ENCODE measurements around the gene CNTRL. TPM values are rescaled to one million over a fixed set of nuclear protein-coding genes. Genes with fewer than 3 reads are reported as not detected.

The CNTRL gene
- total RNA-seq, 2 experiments from 2014 or later: 62.8 to 69.8 TPM

DNA sequence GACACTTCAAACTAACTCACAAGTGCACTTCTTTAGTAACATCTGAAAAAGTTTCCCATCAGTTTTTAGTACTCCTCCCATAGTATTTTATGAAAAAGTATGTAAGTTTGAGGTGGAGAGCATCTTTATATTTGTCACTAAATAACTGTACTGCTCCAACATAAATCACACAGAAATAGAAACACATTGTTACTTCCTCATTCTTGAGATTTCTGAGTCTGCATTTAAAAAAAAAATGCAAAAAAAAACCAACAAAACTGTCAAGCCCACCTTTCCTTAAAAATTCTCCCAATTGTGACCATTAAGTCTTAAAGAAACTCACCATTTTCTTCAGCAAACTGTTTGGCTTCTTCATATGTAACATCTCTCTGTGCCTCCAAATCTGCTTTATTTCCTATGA, 108.2 kb downstream of the CNTRL start:
- H3K4me1 Mint-ChIP-seq (ENCODE audit: low read depth): peaks cover 54% of the 10 kb centered on the region
- H3K36me3 Mint-ChIP-seq (ENCODE audit: low read depth): peaks cover 56% of the 10 kb centered on the region
- no peaks in the 10 kb centered on the region for H3K9me3 Mint-ChIP-seq
- TF ChIP-seq, protein P1, sequence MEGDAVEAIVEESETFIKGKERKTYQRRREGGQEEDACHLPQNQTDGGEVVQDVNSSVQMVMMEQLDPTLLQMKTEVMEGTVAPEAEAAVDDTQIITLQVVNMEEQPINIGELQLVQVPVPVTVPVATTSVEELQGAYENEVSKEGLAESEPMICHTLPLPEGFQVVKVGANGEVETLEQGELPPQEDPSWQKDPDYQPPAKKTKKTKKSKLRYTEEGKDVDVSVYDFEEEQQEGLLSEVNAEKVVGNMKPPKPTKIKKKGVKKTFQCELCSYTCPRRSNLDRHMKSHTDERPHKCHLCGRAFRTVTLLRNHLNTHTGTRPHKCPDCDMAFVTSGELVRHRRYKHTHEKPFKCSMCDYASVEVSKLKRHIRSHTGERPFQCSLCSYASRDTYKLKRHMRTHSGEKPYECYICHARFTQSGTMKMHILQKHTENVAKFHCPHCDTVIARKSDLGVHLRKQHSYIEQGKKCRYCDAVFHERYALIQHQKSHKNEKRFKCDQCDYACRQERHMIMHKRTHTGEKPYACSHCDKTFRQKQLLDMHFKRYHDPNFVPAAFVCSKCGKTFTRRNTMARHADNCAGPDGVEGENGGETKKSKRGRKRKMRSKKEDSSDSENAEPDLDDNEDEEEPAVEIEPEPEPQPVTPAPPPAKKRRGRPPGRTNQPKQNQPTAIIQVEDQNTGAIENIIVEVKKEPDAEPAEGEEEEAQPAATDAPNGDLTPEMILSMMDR (IDR thresholded peaks at IDR 0.05): no peak
- H3K27me3 Mint-ChIP-seq: no peaks in the 10 kb centered on the region
- intact Hi-C loops (cut with micrococcal nuclease): no loop called here
- ChIA-PET POLR2A (interaction anchor here (1.5 kb wide), 1 partner anchor 10 kb away, joined by 3 read pairs; no protein-coding TSS in a partner anchor), CTCF (interaction anchor here (1.7 kb wide), 1 partner anchor 11 kb away, joined by 7 read pairs; no protein-coding TSS in a partner anchor)
- DNase-seq: no peak
- no peak overlapping the region for H3K4me3 Mint-ChIP-seq
- peak overlapping the region; percentile 80 for H3K27ac Mint-ChIP-seq
- no peak for ATAC-seq

DNA sequence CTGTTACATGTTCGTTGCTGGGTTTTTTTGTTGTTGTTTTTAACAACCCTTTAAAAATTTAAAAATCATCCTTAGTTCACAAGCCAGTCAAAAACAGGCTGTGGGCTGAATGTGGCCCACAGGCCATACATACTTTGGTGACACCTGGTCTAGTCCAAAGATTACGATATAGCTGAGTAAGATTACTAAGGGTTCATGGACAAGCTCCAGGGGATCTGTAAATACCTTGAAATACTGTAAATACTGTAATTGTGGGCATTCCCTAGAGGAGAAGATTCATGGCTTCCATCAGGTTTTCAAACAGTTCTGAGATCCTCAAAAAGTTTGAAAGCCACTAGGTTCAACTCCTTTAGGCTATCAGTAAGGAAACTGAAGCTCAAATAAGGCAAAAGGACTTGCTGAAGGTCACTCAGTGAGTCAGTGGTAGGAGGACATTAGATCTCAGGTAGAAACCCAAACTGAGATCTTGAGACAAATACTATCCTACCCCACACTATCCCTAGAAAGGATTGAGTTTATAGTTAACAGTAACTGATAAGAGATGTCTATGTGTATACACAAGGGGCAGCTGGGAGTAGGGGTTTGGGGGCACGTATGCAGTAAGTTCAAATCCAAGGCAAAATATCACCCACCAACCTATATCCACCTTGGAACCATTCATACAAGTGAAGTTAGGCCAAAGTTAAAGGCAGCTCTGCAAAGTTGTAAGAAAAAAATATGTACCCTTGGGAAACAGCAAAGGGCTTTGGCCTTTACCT, 109.1 kb downstream of the CNTRL start:
- Mint-ChIP-seq H3K4me3 (no peak overlapping the region), H3K4me1 (ENCODE audit: low read depth) (peaks cover 58% of the 10 kb centered on the region), H3K36me3 (ENCODE audit: low read depth) (peaks cover 54% of the 10 kb centered on the region), H3K27ac (peak overlapping the region; percentile 80), H3K9me3 (no peaks in the 10 kb centered on the region), H3K27me3 (no peaks in the 10 kb centered on the region)
- CTCF ChIA-PET: interaction anchor here (0.7 to 3.2 kb wide), 5 partner anchors 11 to 108 kb away, joined by 3 to 18 read pairs (median 5); no protein-coding TSS in a partner anchor
- no peak for ATAC-seq
- DNase-seq: no peak
- intact Hi-C loops (cut with micrococcal nuclease): no loop called here
- POLR2A ChIA-PET: interaction anchor here (0.7 to 2.5 kb wide), 6 partner anchors 8 to 25 kb away, joined by 3 to 10 read pairs (median 4); partner anchors contain the start of gene RAB14
- TF ChIP-seq, protein P1 (IDR thresholded peaks at IDR 0.05): no peak

DNA sequence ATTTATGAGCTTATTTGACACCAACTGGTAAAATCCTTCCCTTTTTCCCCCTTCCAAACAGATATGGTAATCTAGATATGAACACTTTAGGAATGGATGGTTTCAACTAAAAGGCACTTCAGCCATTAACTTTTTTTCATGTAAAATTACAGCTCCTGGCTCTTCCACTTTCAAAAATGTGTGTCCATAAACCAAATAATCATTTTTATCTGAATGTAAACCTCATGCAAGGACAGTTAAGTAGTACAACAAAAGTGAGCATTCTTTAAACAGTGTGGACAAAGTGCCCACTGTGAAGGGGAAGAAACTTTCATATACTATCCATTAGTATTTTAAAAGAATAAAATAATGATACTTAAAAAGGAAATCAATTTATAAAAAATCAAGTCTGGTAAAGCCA, 109.7 kb downstream of the CNTRL start:
- POLR2A ChIA-PET: interaction anchor here (0.7 to 2.5 kb wide), 6 partner anchors 9 to 25 kb away, joined by 3 to 10 read pairs (median 4); partner anchors contain the start of gene RAB14
- ATAC-seq (no peak), DNase-seq (no peak)
- Mint-ChIP-seq H3K27ac (peak overlapping the region; percentile 80), H3K9me3 (no peaks in the 10 kb centered on the region), H3K27me3 (no peaks in the 10 kb centered on the region), H3K36me3 (ENCODE audit: low read depth) (peaks cover 54% of the 10 kb centered on the region), H3K4me3 (no peak overlapping the region), H3K4me1 (ENCODE audit: low read depth) (peaks cover 64% of the 10 kb centered on the region)
- CTCF ChIA-PET: interaction anchor here (0.7 to 3.2 kb wide), 5 partner anchors 10 to 109 kb away, joined by 3 to 18 read pairs (median 5); no protein-coding TSS in a partner anchor
- TF ChIP-seq, protein P1 (IDR thresholded peaks at IDR 0.05): no peak
- intact Hi-C loops (cut with micrococcal nuclease): no loop called here

DNA sequence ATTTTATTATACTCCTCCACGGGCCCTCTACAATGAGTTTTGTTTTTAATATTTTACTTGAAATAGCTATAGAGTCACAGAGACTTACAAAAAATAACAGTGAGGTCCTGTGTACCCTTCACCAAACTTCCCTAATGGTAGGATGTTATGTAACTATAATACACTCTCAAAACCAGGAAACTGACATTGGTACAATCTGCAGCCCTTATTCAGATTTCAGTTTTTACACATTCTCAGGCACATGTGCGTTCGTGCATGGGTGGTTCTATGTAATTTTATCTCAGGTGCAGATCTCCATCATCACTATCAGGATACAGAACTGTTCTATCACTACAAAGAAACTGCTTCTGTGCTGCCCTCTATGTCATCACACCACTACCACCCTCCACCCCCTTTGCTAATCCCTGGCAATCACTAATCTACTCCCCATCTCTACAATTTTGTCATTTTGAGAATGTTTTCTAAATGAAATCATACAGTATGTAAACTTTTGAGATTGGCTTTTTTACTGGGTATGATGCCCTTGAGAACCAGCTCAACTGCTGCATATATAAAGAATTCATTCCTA, 110.5 kb downstream of the CNTRL start:
- POLR2A ChIA-PET: interaction anchor here (0.8 to 2.5 kb wide), 4 partner anchors 10 to 15 kb away, joined by 3 to 10 read pairs (median 4); no protein-coding TSS in a partner anchor
- peaks cover 67% of the 10 kb centered on the region for H3K4me1 Mint-ChIP-seq (ENCODE audit: low read depth)

More for the DNA sequence above, 110.5 kb downstream of the CNTRL start:
- peak; percentile 14 for ATAC-seq
- peak overlapping the region; percentile 71 for H3K27ac Mint-ChIP-seq
- H3K4me3 Mint-ChIP-seq: no peak overlapping the region
- H3K27me3 Mint-ChIP-seq: no peaks in the 10 kb centered on the region
- CTCF ChIA-PET: interaction anchor here (1.3 to 3.2 kb wide), 5 partner anchors 16 to 127 kb away, joined by 3 to 18 read pairs (median 4); no protein-coding TSS in a partner anchor
- intact Hi-C loops (cut with micrococcal nuclease): no loop called here
- H3K36me3 Mint-ChIP-seq (ENCODE audit: low read depth): peaks cover 49% of the 10 kb centered on the region
- DNase-seq: no peak
- TF ChIP-seq, protein P1 (IDR thresholded peaks at IDR 0.05): no peak
- H3K9me3 Mint-ChIP-seq: no peaks in the 10 kb centered on the region

All from activated CD8-positive, alpha-beta T cell treated with anti-CD3 and anti-CD28 coated beads for 36 hours (primary cell).